ENCODE results near the gene LGALSL. TPM values are rescaled to one million over a fixed set of nuclear protein-coding genes. Genes with fewer than 3 reads are reported as not detected.
A peak's percentile ranks its signal among the peaks of the same experiment; 100 is the strongest.

The LGALSL gene
- polyA plus RNA-seq (2011; rRNA removed) (12.7 and 14.1 TPM in 2 replicates), polyA plus RNA-seq (2017; fragmentation: RNase III; extraction: RNeasy Plus Mini Kit Qiagen cat#74134 plus additional on column Dnase treatment) (10.8 to 11.4 TPM (median 11.0 TPM) in 3 replicates), polyA minus RNA-seq (2011; rRNA and poly(A)+ RNA removed) (14.6 and 21.1 TPM in 2 replicates)
- 11.9 and 12.5 TPM in 2 replicates for polyA plus RNA-seq (2012; cell fraction: cytosol; rRNA removed)
- polyA plus RNA-seq (2012; cell fraction: nucleus; rRNA removed), result 3.5 and 5.6 TPM in 2 replicates

DNA sequence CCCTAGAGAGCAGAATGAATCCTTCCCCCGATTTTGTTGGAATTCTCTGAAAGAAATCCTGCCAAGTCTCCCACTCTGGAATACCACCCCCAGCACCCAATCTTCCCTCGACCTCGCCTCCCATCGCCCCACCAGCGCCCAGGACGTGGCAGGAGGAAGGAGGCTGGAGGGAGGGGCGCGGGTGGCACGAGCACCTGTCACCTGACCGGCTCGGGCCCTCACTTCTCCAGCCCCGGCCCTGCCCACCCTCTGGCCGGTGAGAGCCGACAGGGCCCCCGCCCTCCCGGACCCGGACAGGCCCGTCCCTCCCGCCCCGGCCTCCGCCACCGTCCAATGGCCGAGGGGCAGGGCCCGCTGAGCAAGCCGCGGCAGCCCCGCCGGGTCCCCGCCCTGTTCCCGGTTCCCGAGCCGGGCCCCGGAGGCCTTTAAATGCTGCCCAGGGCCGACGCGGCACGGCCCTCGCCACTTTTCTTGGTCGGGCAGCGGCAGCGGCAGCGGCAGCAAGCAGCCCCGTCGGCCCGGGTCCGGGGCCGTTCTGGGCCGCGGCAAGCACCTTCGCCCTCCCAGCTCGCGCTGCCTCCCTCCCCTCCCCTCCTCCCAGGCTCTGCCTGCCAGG, at the start of gene LGALSL:
TSS of gene LGALSL (plus strand) at position 393 of the 616 bp plus-strand sequence. CDS start 384 bp downstream, outside the sequence.
- H3K27ac ChIP-seq, result peak within 1 kb of the TSS; percentile 94 to 96
- ATAC-seq, result peak; percentile 88 to 92
- peak within 1 kb of the TSS; percentile 85 for H3K4me3 ChIP-seq
- peak; percentile 76 to 78 for DNase-seq (ENCODE audit: low read depth in 1 of 2, low spot score in 1 of 2)
- FAIRE-seq, result no peak
- POLR2A ChIA-PET, result interaction anchor here (0.7 to 1.1 kb wide), 5 partner anchors 16 to 404 kb away, joined by 3 to 10 read pairs (median 6); no protein-coding TSS in a partner anchor
- under 1% methylated on average over 11 of the region's 52 CpGs for WGBS (ENCODE audit: missing lambda C conversion rate)
- CTCF ChIA-PET, result interaction anchor here (0.7 to 1.8 kb wide), 4 partner anchors 34 to 123 kb away, joined by 3 to 15 read pairs (median 4); no protein-coding TSS in a partner anchor
- peak within 1 kb of the TSS; percentile 80 for H3K4me2 ChIP-seq
- no peaks in the 10 kb centered on the region for H3K9me3 ChIP-seq
- H3K4me1 ChIP-seq, result peaks cover 17% of the 10 kb centered on the region
- TF ChIP-seq PHF8 (IDR thresholded peaks at IDR 0.05; ENCODE audit: borderline replicate concordance, low read depth) (peak; percentile 77), E2F6 (IDR thresholded peaks at IDR 0.05; ENCODE audit: borderline replicate concordance, low read depth) (0 out of 2 replicates have a peak, but pooled peaks have one; percentile 39), USF2 (IDR thresholded peaks at IDR 0.05) (peak; percentile 48; the same call in 1 of the 2 replicates), JUN (IDR thresholded peaks at IDR 0.05) (peak in 1 of 2 experiments; percentile 32; a peak in 3 of 5 replicates), MAX (IDR thresholded peaks at IDR 0.05) (peak; percentile 21; the same call in 1 of the 2 replicates), HOXB13 (CRISPR knock-in tag; IDR thresholded peaks at IDR 0.05; ENCODE audit: low read depth) (no peak)

DNA sequence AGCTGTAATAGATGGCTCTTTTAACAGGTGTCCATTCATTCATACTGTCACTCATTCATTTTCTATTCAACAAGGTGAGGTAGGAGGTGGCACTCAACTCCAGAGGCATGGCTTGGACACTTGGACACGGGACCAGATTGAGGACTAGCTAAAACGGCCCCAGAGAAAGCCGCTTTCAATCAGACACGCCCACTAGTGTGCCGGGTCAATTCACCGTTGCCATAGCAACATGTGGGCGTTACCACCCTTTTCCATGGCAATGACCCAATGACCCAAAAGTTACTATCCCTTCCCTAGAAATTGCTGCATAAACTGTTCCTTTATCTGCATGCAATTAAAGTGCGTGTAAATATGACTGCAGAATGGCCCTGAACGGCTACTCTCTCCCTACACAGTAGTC, 49.2 kb upstream of the LGALSL start:
- WGBS (ENCODE audit: missing lambda C conversion rate), result 83% methylated on average over 9 of the region's 9 CpGs
- peaks cover 31% of the 10 kb centered on the region for H3K4me1 ChIP-seq
- H3K4me2 ChIP-seq, result no peak overlapping the region
- ATAC-seq, result no peak
- POLR2A ChIA-PET, result no interaction called here
- CTCF ChIA-PET, result interaction anchor here (1.3 to 2.9 kb wide), 4 partner anchors 10 to 83 kb away, joined by 4 to 13 read pairs (median 4); no protein-coding TSS in a partner anchor
- DNase-seq (ENCODE audit: low read depth in 1 of 2, low spot score in 1 of 2), result no peak
- no peaks in the 10 kb centered on the region for H3K9me3 ChIP-seq
- no peak for FAIRE-seq
- TF ChIP-seq SREBF2 (IDR thresholded peaks at IDR 0.05), result no peak
- no peak for TF ChIP-seq ELK1 (IDR thresholded peaks at IDR 0.05; ENCODE audit: low read depth, low read length)
- TF ChIP-seq NFE2L2 (conservative IDR thresholded peaks at IDR 0.05; ENCODE audit: low read length), result no peak
- no peak for TF ChIP-seq MAX (IDR thresholded peaks at IDR 0.05)
- no peak for TF ChIP-seq BHLHE40 (IDR thresholded peaks at IDR 0.05; ENCODE audit: low read depth, low read length)
- no peak for TF ChIP-seq FOSB (CRISPR knock-in tag; IDR thresholded peaks at IDR 0.05)
- TF ChIP-seq GATA3 (IDR thresholded peaks at IDR 0.05; ENCODE audit: borderline replicate concordance), result no peak
- TF ChIP-seq, protein P1, sequence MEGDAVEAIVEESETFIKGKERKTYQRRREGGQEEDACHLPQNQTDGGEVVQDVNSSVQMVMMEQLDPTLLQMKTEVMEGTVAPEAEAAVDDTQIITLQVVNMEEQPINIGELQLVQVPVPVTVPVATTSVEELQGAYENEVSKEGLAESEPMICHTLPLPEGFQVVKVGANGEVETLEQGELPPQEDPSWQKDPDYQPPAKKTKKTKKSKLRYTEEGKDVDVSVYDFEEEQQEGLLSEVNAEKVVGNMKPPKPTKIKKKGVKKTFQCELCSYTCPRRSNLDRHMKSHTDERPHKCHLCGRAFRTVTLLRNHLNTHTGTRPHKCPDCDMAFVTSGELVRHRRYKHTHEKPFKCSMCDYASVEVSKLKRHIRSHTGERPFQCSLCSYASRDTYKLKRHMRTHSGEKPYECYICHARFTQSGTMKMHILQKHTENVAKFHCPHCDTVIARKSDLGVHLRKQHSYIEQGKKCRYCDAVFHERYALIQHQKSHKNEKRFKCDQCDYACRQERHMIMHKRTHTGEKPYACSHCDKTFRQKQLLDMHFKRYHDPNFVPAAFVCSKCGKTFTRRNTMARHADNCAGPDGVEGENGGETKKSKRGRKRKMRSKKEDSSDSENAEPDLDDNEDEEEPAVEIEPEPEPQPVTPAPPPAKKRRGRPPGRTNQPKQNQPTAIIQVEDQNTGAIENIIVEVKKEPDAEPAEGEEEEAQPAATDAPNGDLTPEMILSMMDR (IDR thresholded peaks at IDR 0.05), result no peak
- no peak for TF ChIP-seq TP53 (CRISPR knock-in tag; IDR thresholded peaks at IDR 0.05)
- no peak for TF ChIP-seq HOXB13 (CRISPR knock-in tag; IDR thresholded peaks at IDR 0.05; ENCODE audit: low read depth)
- TF ChIP-seq CHD2 (IDR thresholded peaks at IDR 0.05; ENCODE audit: low read length, partially characterized antibody), result no peak
- no peak for TF ChIP-seq E2F6 (IDR thresholded peaks at IDR 0.05; ENCODE audit: borderline replicate concordance, low read depth)
- no peak overlapping the region for H3K4me3 ChIP-seq
- no peak overlapping the region for H3K27ac ChIP-seq

Data from A549 (cell line).